GM12878 (cell line): ENCODE data around the gene SIN3A. TPM values are rescaled to one million over a fixed set of nuclear protein-coding genes. Genes with fewer than 3 reads are reported as not detected.

ENCODE experiments used
- ATAC-seq: fragments of 200-7000 bp; cut with Tn5 transposase; 3 replicates; pipeline ENCODE4 v1.9.1; 2020; ENCODE audit warnings: mild to moderate bottlenecking, moderate library complexity
- BruUV-seq: library from RNA; stranded (reverse); fragments of 400-500 nt; replicated peaks from 2 replicates; lab custom pipeline; 2021; lab: Mats Ljungman, UMichigan
- CTCF ChIA-PET: fragments of 300-600 bp; sonication (Branson Sonifier 250); formaldehyde crosslinking; extraction: SDS; loops from one replicate; lab custom pipeline; 2021; ENCODE audit warnings: inconsistent platforms; lab: Yijun Ruan, JAX
- POLR2A ChIA-PET: fragments of 350-600 bp; formaldehyde crosslinking; extraction: SDS; loops from one replicate; lab custom pipeline; 2021; ENCODE audit warnings: inconsistent platforms; lab: Charles Lee
- RAD21 ChIA-PET: fragments of 300-600 bp; sonication (Branson Sonifier 250); formaldehyde crosslinking; loops from one replicate; lab custom pipeline; 2023; ENCODE audit warnings: antibody characterized with exemption; ENCODE audit not compliant: unreplicated experiment; lab: Charles Lee
- SMC1A ChIA-PET: fragments of 300-600 bp; sonication (Branson Sonifier 250); formaldehyde crosslinking; loops from one replicate; lab custom pipeline; 2023; ENCODE audit not compliant: unreplicated experiment, uncharacterized antibody; lab: Charles Lee
- DNase-seq: peaks from one replicate; pipeline ENCODE4 v3.0.0-alpha.2; 2011; ENCODE audit warnings: low read depth, low spot score
- FAIRE-seq: peaks from 3 replicates; lab custom pipeline; 2011; peaks lifted over from hg19 to GRCh38; lab: Jason Lieb, UNC
- H2AFZ ChIP-seq: 2 replicates; pipeline ENCODE4 v1.6.0; 2011; ENCODE audit warnings: low read depth, low read length, control low read depth; ENCODE audit not compliant: control insufficient read depth
- H3K27ac ChIP-seq: 2 replicates; pipeline ENCODE4 v1.5.1; 2011; ENCODE audit warnings: control low read depth; ENCODE audit not compliant: control insufficient read depth, insufficient read depth
- H3K27me3 ChIP-seq, 2 experiments: replicated peaks in 1 of 2; 2 replicates each; pipeline versions ENCODE4 v1.6.0 to v1.6.1; 2011; ENCODE audit warnings: low read length in 1 of 2; ENCODE audit not compliant: control insufficient read depth in 2 of 2, insufficient read depth in 2 of 2
- H3K36me3 ChIP-seq, 2 experiments: 2 replicates each; pipeline ENCODE4 v1.5.1; 2011; ENCODE audit warnings: low read length in 1 of 2; ENCODE audit not compliant: control insufficient read depth in 2 of 2, insufficient read depth in 2 of 2
- H3K4me1 ChIP-seq: 2 replicates; pipeline ENCODE4 v1.6.1; 2011; ENCODE audit warnings: mild to moderate bottlenecking, low read length, moderate library complexity, mixed read lengths; ENCODE audit not compliant: control insufficient read depth, insufficient read depth
- H3K4me2 ChIP-seq: 2 replicates; pipeline ENCODE4 v1.6.0; 2011; ENCODE audit warnings: control low read depth; ENCODE audit not compliant: control insufficient read depth, insufficient read depth
- H3K4me3 ChIP-seq: fragments of 200-600 bp; sonication (generic); 2 replicates; pipeline ENCODE4 v1.5.1; 2016
- H3K79me2 ChIP-seq: 2 replicates; pipeline ENCODE4 v1.6.0; 2011; ENCODE audit warnings: low read length; ENCODE audit not compliant: control insufficient read depth, insufficient read depth
- H3K9ac ChIP-seq: 2 replicates; pipeline ENCODE4 v1.8.0; 2011; ENCODE audit warnings: low read length, control low read depth, mixed read lengths; ENCODE audit not compliant: control insufficient read depth, insufficient read depth
- H3K9me3 ChIP-seq: replicated peaks from 3 replicates; pipeline ENCODE4 v1.5.1; 2011; ENCODE audit warnings: mild to moderate bottlenecking, low read length; ENCODE audit not compliant: control insufficient read depth, insufficient read depth
- H4K20me1 ChIP-seq: 2 replicates; pipeline ENCODE4 v1.6.0; 2011; ENCODE audit not compliant: control insufficient read depth, insufficient read depth
- CHD1 ChIP-seq: IDR thresholded peaks from 2 replicates; pipeline ENCODE4 v1.6.1; 2012; ENCODE audit warnings: low read depth, low read length, improper control_type of control experiment
- CTCF ChIP-seq, 3 experiments: IDR thresholded peaks in 2 of 3; conservative IDR thresholded peaks in 1 of 3; 2 replicates each; pipeline ENCODE4 v1.5.1; 2011; ENCODE audit warnings: low read depth in 3 of 3, low read length in 3 of 3, mild to moderate bottlenecking in 3 of 3, control low read depth in 2 of 3, moderate library complexity in 2 of 3, inconsistent platforms in 1 of 3, mixed read lengths in 1 of 3; ENCODE audit not compliant: control insufficient read depth in 2 of 3, insufficient read depth in 1 of 3; ENCODE audit errors: extremely low read depth in 1 of 3
- DPF2 ChIP-seq: fragments of 450-650 bp; IDR thresholded peaks from 2 replicates; pipeline ENCODE4 v1.6.1; 2017; ENCODE audit warnings: mild to moderate bottlenecking
- E2F8 ChIP-seq: fragments of 450-650 bp; IDR thresholded peaks from 2 replicates; pipeline ENCODE4 v1.6.1; 2018; ENCODE audit warnings: mild to moderate bottlenecking, low read depth, moderate library complexity; ENCODE audit not compliant: partially characterized antibody
- E4F1 ChIP-seq: fragments of 450-650 bp; IDR thresholded peaks from 2 replicates; pipeline ENCODE4 v1.6.1; 2018; ENCODE audit warnings: borderline replicate concordance, mild to moderate bottlenecking; ENCODE audit not compliant: partially characterized antibody
- EGR1 ChIP-seq, 2 experiments: IDR thresholded peaks; 1 replicate in 1 of 2; 2 replicates in 1 of 2; pipeline ENCODE4 v1.6.1; 2011 to 2012; ENCODE audit warnings: low read depth in 2 of 2, low read length in 2 of 2, borderline replicate concordance in 1 of 2, mild to moderate bottlenecking in 1 of 2, moderate library complexity in 1 of 2
- RELA ChIP-seq: fragments of 450-650 bp; IDR thresholded peaks from 2 replicates; pipeline ENCODE4 v1.8.0; 2014; ENCODE audit warnings: borderline replicate concordance; ENCODE audit not compliant: partially characterized antibody
- RUNX3 ChIP-seq: IDR thresholded peaks from 2 replicates; pipeline ENCODE4 v1.6.1; 2012; ENCODE audit warnings: low read length, inconsistent platforms
- SPI1 ChIP-seq: IDR thresholded peaks from 2 replicates; pipeline ENCODE4 v1.6.1; 2011; ENCODE audit warnings: low read depth, mild to moderate bottlenecking, low read length, moderate library complexity, borderline replicate concordance; ENCODE audit not compliant: insufficient read depth
- TBL1XR1 ChIP-seq: IDR thresholded peaks from 2 replicates; pipeline ENCODE4 v1.6.1; 2012; ENCODE audit warnings: low read depth, low read length, improper control_type of control experiment
- TCF12 ChIP-seq: IDR thresholded peaks from 2 replicates; pipeline ENCODE4 v1.6.1; 2011; ENCODE audit warnings: low read depth, mild to moderate bottlenecking, low read length
- TCF3 ChIP-seq: IDR thresholded peaks from 2 replicates; pipeline ENCODE4 v1.6.1; 2012; ENCODE audit warnings: low read depth, mild to moderate bottlenecking, low read length, borderline replicate concordance; ENCODE audit not compliant: insufficient read depth
- ZNF207 ChIP-seq: fragments of 450-650 bp; IDR thresholded peaks from 2 replicates; pipeline ENCODE4 v1.6.1; 2014; ENCODE audit warnings: antibody characterized with exemption, mild to moderate bottlenecking, borderline replicate concordance
- ZNF217 ChIP-seq: fragments of 450-650 bp; IDR thresholded peaks from 2 replicates; pipeline ENCODE4 v1.6.1; 2017; ENCODE audit warnings: antibody characterized with exemption, mild to moderate bottlenecking
- ZZZ3 ChIP-seq: IDR thresholded peaks from 2 replicates; pipeline ENCODE4 v1.6.1; 2011; ENCODE audit warnings: low read depth; ENCODE audit not compliant: control insufficient read depth, insufficient read length
- WGBS: methylation state at CpG from one replicate; pipeline ENCODE4 v1.1.6; 2016; ENCODE audit warnings: low lambda C conversion rate; ENCODE audit not compliant: insufficient replicate concordance, insufficient coverage; ENCODE audit errors: missing lambda C conversion rate; 5-methylcytosine and 5-hydroxymethylcytosine counted together
- in situ Hi-C: fragments of 300-500 bp; cut with MboI; formaldehyde crosslinking; loops from 9 replicates; pipeline ENCODE4 v1.14.3; 2018; ENCODE audit warnings: mixed read lengths
- intact Hi-C: fragments of 100-400 bp; cut with micrococcal nuclease; formaldehyde crosslinking; loops from one replicate; pipeline ENCODE4 v1.14.2; 2022; ENCODE audit not compliant: unreplicated experiment
- polyA plus RNA-seq, 11 experiments: library from polyadenylated mRNA; depleted of rRNA in 4 of 11; unstranded in 6 of 11; stranded (reverse) in 5 of 11; fragments of >200 nt; fragmentation: Nextera tagmentation in 4 of 11; fragmentation: Illumina TruSeq in 1 of 11; extraction: Ambion mirVana in 4 of 11; extraction: Trizol in 1 of 11; gene quantifications; 1 replicate in 1 of 11; 2 replicates in 10 of 11; pipeline versions ENCODE4 v1.2.1 to v1.2.3, GENCODE V29; 2011 to 2016; ENCODE audit warnings: inconsistent platforms in 2 of 11, missing spikeins in 2 of 11, low read depth in 1 of 11
- total RNA-seq, 4 experiments: library from RNA; depleted of rRNA in 3 of 4; stranded (reverse); fragments of >200 nt in 3 of 4; fragmentation: Illumina TruSeq in 1 of 4; extraction: Trizol in 1 of 4; gene quantifications; 2 replicates each; pipeline versions ENCODE4 v1.2.1 to v1.2.3, GENCODE V29; 2013 to 2021

The SIN3A gene
- total and polyA plus RNA-seq, 10 of the 15 experiments (the other 5 are each of a cell fraction or from before 2014, with no cell fraction given): 6.4 to 62.2 (median 29.2) TPM

- Histone ChIP-seq H3K27ac (no peak overlapping the region), H3K27me3 (no peaks in the 10 kb centered on the region), H3K9ac (no peak overlapping the region), H3K4me3 (no peak overlapping the region), H3K4me2 (no peak overlapping the region), H3K9me3 (no peaks in the 10 kb centered on the region), H4K20me1 (no peaks in the 10 kb centered on the region), H3K79me2 (no peaks in the 10 kb centered on the region), H2AFZ (no peak overlapping the region), H3K4me1 (no peaks in the 10 kb centered on the region), H3K36me3 (peaks cover 13 to 55% of the 10 kb centered on the region in 2 experiments)
- intact Hi-C loops (no loop called here), in situ Hi-C loops (no loop called here)
- DNase-seq: no peak
- SMC1A ChIA-PET: interaction anchor here (0.6 to 1.2 kb wide), 2 partner anchors 44 to 212 kb away, joined by 3 to 4 read pairs; no protein-coding TSS in a partner anchor
- RAD21 ChIA-PET: no interaction called here
- TF ChIP-seq SPI1 (no peak), E4F1 (no peak), ZNF207 (no peak), ZNF217 (no peak), RUNX3 (no peak), CHD1 (no peak), RELA (no peak), DPF2 (no peak), TCF12 (no peak), ZZZ3 (no peak), E2F8 (no peak), CTCF (IDR thresholded peaks at IDR 0.05 in 2 of 3, conservative IDR thresholded peaks at IDR 0.05 in 1 of 3; ENCODE audit: control insufficient read depth in 2 of 3, extremely low read depth in 1 of 3, insufficient read depth in 1 of 3, low read depth in 3 of 3, low read length in 3 of 3) (no peak), EGR1 (IDR thresholded peaks at IDR 0.05; ENCODE audit: borderline replicate concordance in 1 of 2, low read depth in 2 of 2, low read length in 2 of 2) (no peak), TCF3 (no peak), TBL1XR1 (no peak)
- CTCF ChIA-PET: interaction anchor here (1.2 to 3.1 kb wide), 2 partner anchors 9 to 30 kb away, joined by 4 to 9 read pairs; partner anchors contain the start of gene MAN2C1
- POLR2A ChIA-PET: interaction anchor here (1.2 to 1.6 kb wide), 3 partner anchors 10 to 58 kb away, joined by 3 to 9 read pairs (median 3); partner anchors contain the start of gene MAN2C1
- 87% methylated on average over 2 of the region's 2 CpGs for WGBS
- no peak for ATAC-seq
- BruUV-seq: no TSS peak
- FAIRE-seq: no peak
Measured at GRCh38 chr15:75397494-75397893, 54.0 kb downstream of the SIN3A start.
